ENCODE data around the gene TBC1D14. TPM values are rescaled to one million over a fixed set of nuclear protein-coding genes. Genes with fewer than 3 reads are reported as not detected.

TBC1D14 gene
- total RNA-seq, 2 experiments from 2014 or later = 49.0 to 49.1 TPM

DNA sequence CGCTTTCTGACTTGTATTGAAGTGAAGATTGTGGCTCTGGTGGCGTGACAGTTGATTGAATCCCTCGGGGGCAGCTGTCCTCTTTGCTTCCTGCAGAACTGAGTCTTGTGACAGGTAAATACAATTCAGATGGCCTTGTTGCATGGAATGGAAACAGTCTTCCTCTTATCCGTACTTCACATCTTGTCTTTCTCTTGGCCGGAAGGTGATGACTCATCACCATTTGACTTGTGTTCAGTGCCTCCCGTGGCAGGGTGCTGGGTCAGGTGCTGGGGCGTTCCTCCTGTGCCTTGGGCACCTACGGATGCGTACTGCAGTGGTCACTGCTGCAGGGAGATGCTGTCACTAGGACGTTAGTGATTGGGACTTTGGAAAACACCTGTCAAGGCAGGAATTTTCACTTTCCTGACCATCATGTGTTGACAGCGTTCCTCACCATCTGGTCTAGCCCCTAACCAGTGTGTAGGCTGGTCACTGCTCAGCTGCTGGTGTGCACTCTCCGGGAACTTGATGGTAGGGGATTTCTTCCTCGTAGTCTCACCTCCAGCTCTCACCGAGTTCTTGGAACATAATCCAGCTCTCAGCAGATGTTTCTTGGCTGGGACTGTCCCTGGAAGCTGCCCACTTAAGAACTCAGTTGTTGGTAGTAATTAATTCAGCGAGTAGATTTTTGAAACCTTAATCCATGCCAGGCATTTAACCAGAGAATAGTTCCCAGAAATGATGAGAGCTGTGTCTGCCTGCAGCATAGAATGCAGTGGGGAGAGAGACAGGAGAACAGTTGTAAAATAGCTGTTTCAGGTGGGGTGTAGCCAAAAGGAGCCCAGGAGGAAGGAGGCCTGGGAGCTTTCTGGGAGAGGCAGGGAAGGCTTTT is 7.2 kb downstream of the TBC1D14 start:
- Mint-ChIP-seq H3K4me1 (peaks cover 58% of the 10 kb centered on the region), H3K27me3 (no peaks in the 10 kb centered on the region), H3K27ac (peak overlapping the region; percentile 73), H3K9me3 (ENCODE audit: low read depth) (no peaks in the 10 kb centered on the region), H3K36me3 (peaks cover 5% of the 10 kb centered on the region), H3K4me3 (no peak overlapping the region)
- CTCF ChIA-PET = interaction anchor here (0.6 to 2.1 kb wide), 11 partner anchors 8 to 154 kb away, joined by 3 to 9 read pairs (median 4); partner anchors contain the start of gene GRPEL1
- ATAC-seq (peak; percentile 89), DNase-seq (peak; percentile 78)

DNA sequence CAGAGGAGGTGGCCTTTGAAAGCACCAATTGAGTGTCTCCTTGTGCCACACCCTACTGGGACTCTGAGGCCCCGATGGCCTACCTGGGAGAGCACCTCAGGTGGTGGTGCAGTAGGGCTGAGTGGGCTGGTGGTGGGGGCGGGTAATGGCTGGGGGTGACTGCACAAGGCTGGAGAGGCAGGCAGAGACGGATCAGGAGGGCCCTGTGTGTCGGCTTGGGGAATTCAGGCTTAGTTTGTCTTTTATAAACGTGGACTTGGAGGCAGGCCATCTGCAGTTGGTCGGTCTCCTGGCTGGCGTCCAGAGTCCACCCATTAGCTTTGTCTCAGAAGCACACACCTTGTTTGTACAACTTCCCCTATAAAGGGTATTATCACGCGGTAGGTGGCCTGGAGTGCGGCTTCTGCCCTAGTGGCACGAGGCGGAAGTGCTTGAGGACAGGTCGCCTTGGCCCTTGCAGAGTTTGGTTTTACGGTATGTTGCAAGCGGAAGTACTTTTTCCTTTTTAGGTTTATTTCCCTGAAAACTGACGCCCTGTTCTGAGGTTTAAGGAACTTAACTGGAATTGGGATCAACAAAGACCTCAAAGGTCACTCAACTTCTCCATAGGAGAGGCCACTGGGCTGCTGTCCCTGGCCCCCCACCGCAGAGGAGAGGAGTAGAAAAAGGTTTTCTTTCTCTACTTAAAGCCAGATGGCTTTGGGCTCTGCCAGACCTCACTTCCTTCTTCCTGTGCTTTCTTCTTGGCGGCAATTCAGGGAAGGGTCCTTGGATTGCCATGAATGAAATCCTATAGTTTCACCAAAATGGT is 8.0 kb downstream of the TBC1D14 start:
- H3K36me3 Mint-ChIP-seq = peaks cover 10% of the 10 kb centered on the region
- DNase-seq (peak; percentile 62), ATAC-seq (peak; percentile 35)
- peak overlapping the region; percentile 73 for H3K27ac Mint-ChIP-seq
- CTCF ChIA-PET = interaction anchor here (0.6 to 2.1 kb wide), 11 partner anchors 9 to 153 kb away, joined by 3 to 9 read pairs (median 4); partner anchors contain the start of gene GRPEL1
- no peaks in the 10 kb centered on the region for H3K9me3 Mint-ChIP-seq (ENCODE audit: low read depth)
- H3K4me3 Mint-ChIP-seq = peak overlapping the region; percentile 24
- no peaks in the 10 kb centered on the region for H3K27me3 Mint-ChIP-seq
- H3K4me1 Mint-ChIP-seq = peaks cover 59% of the 10 kb centered on the region

DNA sequence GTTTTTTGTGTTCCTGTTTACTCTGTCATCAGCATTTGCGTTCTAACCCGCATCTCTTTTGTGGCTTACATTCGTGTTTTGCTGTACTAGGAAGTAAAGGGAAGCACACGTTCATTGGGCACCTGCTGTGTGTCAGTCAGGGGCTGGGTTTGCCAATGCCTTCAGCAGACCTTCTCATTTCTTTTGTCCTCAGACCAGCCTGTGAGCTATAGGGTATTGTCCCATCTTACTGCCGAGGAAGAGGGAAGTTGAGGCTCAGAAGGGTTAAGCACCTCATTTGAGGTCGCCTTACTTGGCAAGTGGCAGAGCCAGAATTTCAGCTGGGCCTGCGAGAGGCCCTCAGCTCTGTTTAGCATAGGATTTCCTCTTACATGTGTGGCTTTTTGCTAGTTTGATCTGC is 8.7 kb downstream of the TBC1D14 start:
- H3K36me3 Mint-ChIP-seq = peaks cover 13% of the 10 kb centered on the region
- no peaks in the 10 kb centered on the region for H3K27me3 Mint-ChIP-seq
- DNase-seq (no peak), ATAC-seq (peak; percentile 33)
- CTCF ChIA-PET = interaction anchor here (1.1 kb wide), 1 partner anchor 152 kb away, joined by 4 read pairs; no protein-coding TSS in a partner anchor
- H3K9me3 Mint-ChIP-seq (ENCODE audit: low read depth) = no peaks in the 10 kb centered on the region
- H3K4me3 Mint-ChIP-seq = peak overlapping the region; percentile 24
- H3K4me1 Mint-ChIP-seq = peaks cover 55% of the 10 kb centered on the region
- peak overlapping the region; percentile 73 for H3K27ac Mint-ChIP-seq

DNA sequence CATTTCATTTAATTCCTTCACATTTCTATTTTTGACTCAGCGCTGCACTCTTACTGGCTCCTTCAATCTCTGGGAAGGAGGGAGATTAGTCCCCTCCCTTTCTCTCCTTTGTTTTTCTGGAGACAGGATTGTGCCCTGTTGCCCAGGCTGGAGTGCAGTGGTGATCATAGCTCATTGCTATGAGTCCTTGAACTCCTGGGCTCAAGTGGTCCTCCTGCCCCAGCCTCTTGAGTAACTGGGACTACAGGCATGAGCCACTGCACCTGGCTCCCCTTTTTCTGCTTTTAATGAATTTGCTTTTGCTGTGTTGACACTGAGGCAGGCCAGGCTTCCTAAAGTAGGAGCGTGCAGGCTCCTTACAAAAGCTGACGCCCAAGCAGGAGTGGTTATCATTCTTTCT is 10.5 kb downstream of the TBC1D14 start:
- ATAC-seq = no peak
- Mint-ChIP-seq H3K4me3 (no peak overlapping the region), H3K27ac (no peak overlapping the region), H3K4me1 (peaks cover 55% of the 10 kb centered on the region), H3K36me3 (peaks cover 29% of the 10 kb centered on the region), H3K27me3 (no peaks in the 10 kb centered on the region), H3K9me3 (ENCODE audit: low read depth) (no peaks in the 10 kb centered on the region)
- CTCF ChIA-PET = interaction anchor here (1.2 to 1.5 kb wide), 3 partner anchors 9 to 123 kb away, joined by 4 to 5 read pairs (median 5); partner anchors contain the start of gene TADA2B
- no peak for DNase-seq

DNA sequence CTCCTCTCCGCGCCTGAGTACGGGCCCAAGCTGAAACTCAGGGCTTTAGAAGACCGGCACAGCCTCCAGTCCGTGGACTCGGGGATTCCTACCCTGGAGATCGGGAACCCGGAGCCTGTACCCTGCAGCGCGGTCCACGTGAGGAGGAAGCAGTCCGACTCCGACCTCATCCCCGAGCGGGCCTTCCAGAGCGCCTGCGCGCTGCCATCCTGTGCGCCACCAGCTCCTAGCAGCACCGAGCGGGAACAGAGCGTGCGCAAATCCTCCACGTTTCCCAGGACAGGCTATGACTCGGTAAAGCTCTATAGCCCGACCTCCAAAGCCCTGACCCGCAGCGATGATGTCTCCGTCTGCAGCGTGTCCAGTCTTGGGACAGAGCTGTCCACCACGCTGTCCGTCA is 13.9 kb downstream of the TBC1D14 start:
- H3K4me1 Mint-ChIP-seq = peaks cover 57% of the 10 kb centered on the region

GRCh38 chr4:6924361-6924779 is 14.7 kb downstream of the TBC1D14 start:
- DNase-seq (no peak), ATAC-seq (no peak)
- Mint-ChIP-seq H3K27me3 (no peaks in the 10 kb centered on the region), H3K9me3 (ENCODE audit: low read depth) (no peaks in the 10 kb centered on the region), H3K4me1 (peaks cover 54% of the 10 kb centered on the region), H3K27ac (no peak overlapping the region), H3K36me3 (peaks cover 53% of the 10 kb centered on the region), H3K4me3 (no peak overlapping the region)
- CTCF ChIA-PET = no interaction called here

More for the DNA sequence above, 13.9 kb downstream of the TBC1D14 start:
- CTCF ChIA-PET = no interaction called here
- Mint-ChIP-seq H3K9me3 (ENCODE audit: low read depth) (no peaks in the 10 kb centered on the region), H3K36me3 (peaks cover 47% of the 10 kb centered on the region), H3K27me3 (no peaks in the 10 kb centered on the region), H3K4me3 (no peak overlapping the region), H3K27ac (no peak overlapping the region)
- ATAC-seq = no peak
- DNase-seq = no peak

DNA sequence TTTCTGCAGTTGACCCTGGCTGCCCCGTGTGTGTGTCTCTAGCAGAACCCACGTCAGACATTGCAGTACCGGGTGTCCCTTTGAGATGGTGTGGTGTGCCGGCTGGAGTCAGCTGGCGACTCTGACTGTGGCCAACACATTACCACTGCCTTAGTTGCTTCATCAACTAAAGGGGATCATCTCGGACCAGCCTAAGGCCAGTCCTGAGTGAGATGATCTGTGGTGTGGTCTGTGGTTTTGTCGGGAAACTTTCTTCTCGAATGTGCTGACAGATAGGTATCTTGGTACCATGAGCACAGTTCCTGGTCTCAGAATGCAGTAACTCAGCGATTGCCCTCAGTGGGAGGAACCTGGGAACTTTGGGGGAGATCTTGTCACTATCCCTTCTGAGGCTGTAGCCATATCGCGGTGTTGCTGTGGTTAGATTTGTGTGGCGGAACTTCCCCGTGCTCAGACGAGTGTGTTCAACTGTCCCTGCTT is 15.8 kb downstream of the TBC1D14 start:
- H3K9me3 Mint-ChIP-seq (ENCODE audit: low read depth) = no peaks in the 10 kb centered on the region
- ATAC-seq = no peak

DNA sequence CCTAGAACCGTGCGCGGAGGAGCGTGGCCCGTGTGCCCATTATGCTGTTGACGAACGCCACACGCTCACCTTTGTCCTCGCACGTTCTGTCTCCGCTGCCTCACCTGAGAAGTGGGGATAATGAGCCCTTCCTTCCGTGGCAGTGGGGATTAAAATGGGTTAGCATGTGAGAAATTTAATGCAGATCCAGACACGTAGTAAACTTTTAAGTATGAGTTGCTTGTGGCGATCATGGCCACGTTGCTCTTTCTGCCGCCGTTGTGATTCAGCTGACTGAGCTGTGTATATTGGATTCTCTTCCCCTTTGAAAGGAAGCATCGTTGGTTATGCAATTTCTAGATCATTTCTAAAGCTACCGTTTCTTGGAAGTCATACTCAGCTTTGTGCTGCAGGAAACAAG is 16.5 kb downstream of the TBC1D14 start:
- Mint-ChIP-seq H3K9me3 (ENCODE audit: low read depth) (no peaks in the 10 kb centered on the region), H3K36me3 (peaks cover 57% of the 10 kb centered on the region), H3K27ac (peak overlapping the region; percentile 53), H3K27me3 (no peaks in the 10 kb centered on the region), H3K4me1 (peaks cover 50% of the 10 kb centered on the region), H3K4me3 (no peak overlapping the region)
- CTCF ChIA-PET = interaction anchor here (1.0 to 2.3 kb wide), 7 partner anchors 9 to 145 kb away, joined by 3 to 9 read pairs (median 4); no protein-coding TSS in a partner anchor
- DNase-seq (no peak), ATAC-seq (no peak)

More for the DNA sequence above, 15.8 kb downstream of the TBC1D14 start:
- H3K4me3 Mint-ChIP-seq = no peak overlapping the region
- no peak overlapping the region for H3K27ac Mint-ChIP-seq
- DNase-seq = peak; percentile 54
- H3K4me1 Mint-ChIP-seq = peaks cover 50% of the 10 kb centered on the region
- no peaks in the 10 kb centered on the region for H3K27me3 Mint-ChIP-seq
- CTCF ChIA-PET = interaction anchor here (1.0 to 2.3 kb wide), 4 partner anchors 8 to 22 kb away, joined by 3 to 9 read pairs (median 4); no protein-coding TSS in a partner anchor
- peaks cover 55% of the 10 kb centered on the region for H3K36me3 Mint-ChIP-seq

- peak; percentile 69 for DNase-seq
- peak; percentile 87 for ATAC-seq
- CTCF ChIA-PET = interaction anchor here (0.6 to 2.3 kb wide), 9 partner anchors 10 to 144 kb away, joined by 3 to 9 read pairs (median 4); no protein-coding TSS in a partner anchor
- H3K4me3 Mint-ChIP-seq = peak overlapping the region; percentile 40
- peaks cover 62% of the 10 kb centered on the region for H3K36me3 Mint-ChIP-seq
- no peaks in the 10 kb centered on the region for H3K27me3 Mint-ChIP-seq
- H3K27ac Mint-ChIP-seq = peak overlapping the region; percentile 53
- H3K9me3 Mint-ChIP-seq (ENCODE audit: low read depth) = no peaks in the 10 kb centered on the region
- peaks cover 49% of the 10 kb centered on the region for H3K4me1 Mint-ChIP-seq
Measured at GRCh38 chr4:6926681-6927478, 17.3 kb downstream of the TBC1D14 start.

- no peak overlapping the region for H3K27ac Mint-ChIP-seq
- peaks cover 64% of the 10 kb centered on the region for H3K36me3 Mint-ChIP-seq
- no peaks in the 10 kb centered on the region for H3K9me3 Mint-ChIP-seq (ENCODE audit: low read depth)
- DNase-seq (no peak), ATAC-seq (no peak)
- no peak overlapping the region for H3K4me3 Mint-ChIP-seq
- no peaks in the 10 kb centered on the region for H3K27me3 Mint-ChIP-seq
- CTCF ChIA-PET = interaction anchor here (1.0 to 2.2 kb wide), 5 partner anchors 14 to 43 kb away, joined by 3 to 5 read pairs (median 4); no protein-coding TSS in a partner anchor
- H3K4me1 Mint-ChIP-seq = peaks cover 41% of the 10 kb centered on the region
Measured at GRCh38 chr4:6928081-6928480, 18.5 kb downstream of the TBC1D14 start.

- ATAC-seq (no peak), DNase-seq (no peak)
- CTCF ChIA-PET = interaction anchor here (1.1 to 1.7 kb wide), 2 partner anchors 13 to 18 kb away, joined by 3 to 4 read pairs; no protein-coding TSS in a partner anchor
- H3K27ac Mint-ChIP-seq = no peak overlapping the region
- no peak overlapping the region for H3K4me3 Mint-ChIP-seq
- peaks cover 63% of the 10 kb centered on the region for H3K36me3 Mint-ChIP-seq
- peaks cover 46% of the 10 kb centered on the region for H3K4me1 Mint-ChIP-seq
- H3K27me3 Mint-ChIP-seq = no peaks in the 10 kb centered on the region
- H3K9me3 Mint-ChIP-seq (ENCODE audit: low read depth) = peaks cover 3% of the 10 kb centered on the region
Measured at GRCh38 chr4:6929339-6929811, 19.7 kb downstream of the TBC1D14 start.

DNA sequence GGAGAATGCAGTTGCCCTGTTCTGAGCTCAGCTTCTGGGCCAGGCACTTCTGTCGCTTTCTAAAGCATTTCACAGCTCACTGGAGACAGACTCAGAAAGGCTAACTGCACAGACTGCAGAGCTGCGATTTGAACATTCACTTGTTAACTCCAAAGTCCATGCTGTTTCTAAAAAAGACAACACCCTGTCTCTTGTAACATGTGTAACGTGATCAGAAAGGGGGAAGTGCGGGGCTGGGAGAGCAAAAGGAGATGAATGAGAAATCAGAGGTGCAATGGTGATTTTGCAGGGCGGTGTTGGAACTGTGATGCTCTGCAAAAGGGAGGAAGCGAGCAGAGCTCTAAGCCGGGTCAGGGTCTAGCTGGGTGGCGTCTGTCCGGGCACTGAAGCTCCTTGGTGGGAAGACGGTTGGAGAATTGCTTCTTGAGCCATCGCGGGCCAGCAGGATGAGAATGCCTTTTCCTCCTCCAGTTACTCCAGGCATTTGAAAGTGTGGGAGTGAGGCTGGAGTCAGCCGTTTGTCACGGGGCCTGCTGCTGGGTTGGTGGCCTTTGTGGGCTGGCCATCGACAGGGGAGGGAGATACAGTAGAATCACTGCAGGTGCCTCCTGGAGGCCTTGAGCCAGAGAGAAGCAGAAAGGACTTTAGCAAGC is 20.3 kb downstream of the TBC1D14 start:
- CTCF ChIA-PET = no interaction called here
- Mint-ChIP-seq H3K4me1 (peaks cover 41% of the 10 kb centered on the region), H3K36me3 (peaks cover 57% of the 10 kb centered on the region), H3K4me3 (no peak overlapping the region), H3K9me3 (ENCODE audit: low read depth) (peaks cover 3% of the 10 kb centered on the region), H3K27me3 (no peaks in the 10 kb centered on the region), H3K27ac (no peak overlapping the region)
- no peak for DNase-seq
- no peak for ATAC-seq
